Thoracic aorta (tissue), 2 donors: ENCODE data around the gene NRG4. TPM values are rescaled to one million over a fixed set of nuclear protein-coding genes. Genes with fewer than 3 reads are reported as not detected.

Experiments used
- ATAC-seq: fragments of 150-250 bp; one replicate; pipeline ENCODE4 v1.8.0; 2017; ENCODE audit warnings: low read depth; ENCODE audit not compliant: insufficient number of reproducible peaks, low FRiP score
- DNase-seq: peaks from one replicate; pipeline ENCODE4 v3.0.0-alpha.2; 2020; ENCODE audit warnings: low spot score
- H3K27ac ChIP-seq, 2 donors: fragments of 200-600 bp; sonication (generic); 1 replicate in 1 of 2; 2 replicates in 1 of 2; pipeline ENCODE4 v1.5.1; 2016; ENCODE audit warnings: mild to moderate bottlenecking in 2 of 2, moderate library complexity in 2 of 2
- H3K27me3 ChIP-seq: fragments of 200-600 bp; sonication (generic); replicated peaks from 2 replicates; pipeline ENCODE4 v1.6.0; 2016; ENCODE audit warnings: mild to moderate bottlenecking; ENCODE audit not compliant: insufficient read depth
- H3K36me3 ChIP-seq: fragments of 200-600 bp; sonication (generic); one replicate; pipeline ENCODE4 v1.5.1; 2016
- H3K4me1 ChIP-seq, 2 donors: fragments of 200-600 bp; sonication (generic); 1 replicate in 1 of 2; 2 replicates in 1 of 2; pipeline versions ENCODE4 v1.5.1 to v1.6.0; 2016; ENCODE audit warnings: low read depth in 2 of 2, mild to moderate bottlenecking in 1 of 2; ENCODE audit not compliant: control insufficient read depth in 1 of 2
- H3K4me3 ChIP-seq: fragments of 200-600 bp; sonication (generic); 2 replicates; pipeline ENCODE4 v1.5.1; 2016; ENCODE audit warnings: mild to moderate bottlenecking
- H3K9me3 ChIP-seq: fragments of 200-600 bp; sonication (generic); 2 replicates; pipeline ENCODE4 v1.5.1; 2016
- total RNA-seq, 2 donors: library from RNA; depleted of rRNA; stranded (reverse); fragments of >200 nt; gene quantifications; one replicate each; pipeline versions ENCODE4 v1.1.0 to v1.2.3, GENCODE V29; 2016
- TF ChIP-seq, protein P1 (sequence below): fragments of 200-600 bp; sonication (generic); IDR thresholded peaks from one replicate; pipeline ENCODE4 v1.5.1; 2019; ENCODE audit warnings: antibody characterized with exemption

The NRG4 gene, protein sequence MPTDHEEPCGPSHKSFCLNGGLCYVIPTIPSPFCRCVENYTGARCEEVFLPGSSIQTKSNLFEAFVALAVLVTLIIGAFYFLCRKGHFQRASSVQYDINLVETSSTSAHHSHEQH
- not detected for total RNA-seq

DNA sequence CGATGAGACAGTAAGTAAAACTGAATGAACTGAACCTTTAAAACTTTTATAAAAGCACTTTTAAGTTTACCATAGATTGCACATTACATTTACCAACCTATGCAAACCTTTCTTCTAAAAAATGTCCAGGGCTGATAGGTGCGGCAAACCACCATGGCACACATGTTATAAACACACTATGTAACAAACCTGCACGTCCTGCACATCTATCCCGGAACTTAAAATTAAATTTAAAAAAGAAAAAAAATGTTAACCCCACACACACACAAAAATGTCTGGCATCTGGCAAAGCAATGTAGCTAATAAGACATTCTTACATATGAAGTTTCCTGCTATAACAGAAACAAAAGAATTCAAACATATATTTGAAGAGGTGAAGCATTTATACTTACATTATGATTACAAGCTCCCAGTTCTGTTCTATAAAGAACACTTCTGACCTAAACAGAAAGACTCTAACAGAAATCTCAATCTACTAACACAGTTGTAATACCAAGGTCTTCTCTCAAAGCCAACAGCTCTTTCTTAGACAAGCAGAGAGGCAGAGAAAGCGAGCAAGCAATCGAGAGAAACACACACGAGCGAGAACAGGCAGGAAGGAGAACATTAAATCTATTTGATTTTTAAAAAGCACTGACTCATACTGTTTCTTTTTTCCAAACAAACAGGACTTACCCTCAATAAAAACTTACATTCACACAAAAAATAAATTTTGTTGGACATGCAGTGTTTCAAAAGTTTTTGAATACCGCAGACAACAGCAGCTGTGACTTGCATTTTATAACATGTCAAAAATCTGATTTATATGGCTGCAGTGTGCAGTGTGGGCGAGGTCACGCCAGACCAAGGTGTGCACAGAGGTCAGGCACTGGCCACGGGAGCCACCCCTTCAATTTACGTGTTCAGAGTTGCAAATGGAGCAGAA is at the start of gene NRG4:
Gene NRG4 (minus strand): TSS at position 798 of the 925 bp plus-strand sequence. CDS start 1,194 bp downstream, outside the sequence.
- no peaks in the 10 kb centered on the region for H3K9me3 ChIP-seq
- DNase-seq: no peak
- H3K27me3 ChIP-seq: no peaks in the 10 kb centered on the region
- H3K36me3 ChIP-seq: no peaks in the 10 kb centered on the region
- peak within 1 kb of the TSS; percentile 21 for H3K4me3 ChIP-seq
- H3K4me1 ChIP-seq: no peaks in the 10 kb centered on the region
- no peak for ATAC-seq
- H3K27ac ChIP-seq: no peak within 1 kb of the TSS
- TF ChIP-seq, protein P1, sequence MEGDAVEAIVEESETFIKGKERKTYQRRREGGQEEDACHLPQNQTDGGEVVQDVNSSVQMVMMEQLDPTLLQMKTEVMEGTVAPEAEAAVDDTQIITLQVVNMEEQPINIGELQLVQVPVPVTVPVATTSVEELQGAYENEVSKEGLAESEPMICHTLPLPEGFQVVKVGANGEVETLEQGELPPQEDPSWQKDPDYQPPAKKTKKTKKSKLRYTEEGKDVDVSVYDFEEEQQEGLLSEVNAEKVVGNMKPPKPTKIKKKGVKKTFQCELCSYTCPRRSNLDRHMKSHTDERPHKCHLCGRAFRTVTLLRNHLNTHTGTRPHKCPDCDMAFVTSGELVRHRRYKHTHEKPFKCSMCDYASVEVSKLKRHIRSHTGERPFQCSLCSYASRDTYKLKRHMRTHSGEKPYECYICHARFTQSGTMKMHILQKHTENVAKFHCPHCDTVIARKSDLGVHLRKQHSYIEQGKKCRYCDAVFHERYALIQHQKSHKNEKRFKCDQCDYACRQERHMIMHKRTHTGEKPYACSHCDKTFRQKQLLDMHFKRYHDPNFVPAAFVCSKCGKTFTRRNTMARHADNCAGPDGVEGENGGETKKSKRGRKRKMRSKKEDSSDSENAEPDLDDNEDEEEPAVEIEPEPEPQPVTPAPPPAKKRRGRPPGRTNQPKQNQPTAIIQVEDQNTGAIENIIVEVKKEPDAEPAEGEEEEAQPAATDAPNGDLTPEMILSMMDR: no peak

DNA sequence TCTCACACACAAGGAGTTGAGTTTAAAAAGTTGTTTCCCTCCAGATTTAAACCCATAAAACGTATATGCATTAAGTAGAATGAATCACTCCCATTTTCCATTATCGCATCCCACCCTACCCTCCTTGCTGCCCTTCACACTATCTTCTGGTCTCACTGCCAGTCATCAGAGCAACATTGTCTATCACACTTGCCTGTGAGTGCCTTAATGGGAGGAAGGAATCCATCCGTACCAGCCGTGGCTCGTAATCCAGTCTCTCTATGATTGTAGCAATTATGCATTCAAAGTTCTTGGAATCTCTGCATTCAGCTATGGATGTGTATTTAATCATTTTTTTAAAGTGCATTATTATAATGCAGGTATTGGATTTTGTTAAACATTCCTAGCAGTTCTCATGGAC is 49.5 kb upstream of the NRG4 start:
- H3K27ac ChIP-seq: no peak overlapping the region
- H3K36me3 ChIP-seq: no peaks in the 10 kb centered on the region
- no peaks in the 10 kb centered on the region for H3K9me3 ChIP-seq
- H3K27me3 ChIP-seq: no peaks in the 10 kb centered on the region
- TF ChIP-seq, protein P1: no peak
- no peak for ATAC-seq
- no peak overlapping the region for H3K4me3 ChIP-seq
- H3K4me1 ChIP-seq: peaks cover 9 to 11% of the 10 kb centered on the region in 2 donors
- DNase-seq: no peak

DNA sequence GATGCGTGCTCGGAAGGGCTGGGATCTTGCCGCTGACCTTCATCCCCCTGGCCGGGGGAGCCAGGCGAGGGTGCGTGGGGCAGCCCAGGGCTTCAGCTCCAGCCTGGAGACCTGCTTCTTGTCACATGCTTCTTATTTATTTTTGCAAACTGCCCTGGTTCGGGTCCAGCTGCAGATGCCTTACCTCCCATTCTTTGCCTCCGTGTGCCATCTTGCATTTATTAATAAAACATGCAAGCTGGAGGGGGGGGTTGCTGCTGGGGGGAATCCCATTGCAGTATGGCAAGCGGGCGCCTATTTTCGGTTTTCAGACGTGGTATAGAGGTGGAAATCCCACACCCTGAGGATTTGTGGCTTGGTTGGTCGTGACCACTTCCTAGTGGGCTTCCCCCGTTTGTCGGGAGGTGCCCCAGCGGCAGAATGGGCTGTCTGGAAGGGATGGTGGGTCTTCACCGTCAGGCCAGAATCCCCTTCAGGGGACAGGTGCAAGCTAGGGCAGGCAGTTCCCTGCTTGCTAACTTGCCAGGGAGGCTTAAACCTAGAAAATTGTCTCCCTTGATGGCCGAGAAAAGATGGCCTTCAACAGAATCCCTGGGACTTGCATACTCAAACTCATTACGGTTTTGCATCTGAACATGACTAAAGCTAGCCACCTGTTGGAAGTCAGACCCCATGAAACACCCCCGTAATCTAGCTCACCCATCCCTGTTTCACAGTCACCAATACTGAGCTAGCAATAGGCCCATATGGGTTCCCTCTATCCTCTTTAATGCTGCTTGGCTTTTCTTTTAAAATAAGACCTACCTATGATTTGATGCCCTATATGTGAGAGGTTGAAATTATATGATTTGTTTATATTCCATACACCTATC is 48.1 kb upstream of the NRG4 start:
- Histone ChIP-seq H3K4me1 (peaks cover 9 to 11% of the 10 kb centered on the region in 2 donors), H3K4me3 (peak overlapping the region; percentile 69), H3K9me3 (no peaks in the 10 kb centered on the region), H3K36me3 (no peaks in the 10 kb centered on the region), H3K27ac (no peak overlapping the region), H3K27me3 (no peaks in the 10 kb centered on the region)
- no peak for ATAC-seq
- TF ChIP-seq, protein P1: no peak
- no peak for DNase-seq

DNA sequence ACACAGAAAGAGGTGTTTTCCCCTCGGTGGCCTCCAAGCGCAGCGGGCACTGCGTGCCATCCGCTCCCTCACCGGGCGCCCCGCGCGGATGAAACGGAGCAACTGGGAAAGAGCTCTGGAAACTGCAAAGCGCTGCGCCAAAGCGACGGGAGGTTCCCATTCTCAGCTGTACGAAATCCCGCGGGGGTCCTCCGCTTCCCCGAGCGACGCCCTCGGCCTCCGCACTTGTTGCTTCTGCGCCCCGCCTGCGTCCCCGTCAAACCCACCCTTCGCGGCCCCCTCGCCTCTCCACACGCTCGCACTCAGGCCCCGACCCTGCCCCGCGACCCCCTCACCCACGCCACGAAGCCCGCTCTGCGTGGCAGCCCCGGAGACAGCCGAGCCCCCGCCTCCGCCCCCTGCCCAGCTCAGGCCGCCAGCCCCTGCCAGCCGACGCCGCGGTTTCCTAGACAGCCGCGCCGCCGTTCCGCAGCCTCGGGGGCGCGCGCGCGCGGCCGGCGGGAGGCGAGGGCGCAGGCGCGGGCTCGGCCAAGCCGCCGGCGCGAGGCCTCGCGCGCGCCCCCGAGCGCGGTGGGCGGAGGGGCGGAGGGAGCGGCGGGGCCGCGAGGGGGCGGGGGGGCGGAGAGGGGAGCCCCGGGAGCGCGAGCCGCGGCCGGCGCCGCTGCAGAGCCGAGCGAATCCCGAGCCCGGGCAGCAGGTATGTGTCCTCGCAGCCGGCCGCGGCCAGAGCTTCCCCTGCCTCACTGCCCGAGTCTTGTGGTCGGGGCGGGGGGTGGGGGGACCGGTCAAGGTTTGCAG is 47.3 kb upstream of the NRG4 start, which contains the start of gene TMEM266:
Gene TMEM266 (plus strand): TSS at position 666 of the 798 bp plus-strand sequence. CDS start 74,279 bp downstream, outside the sequence.
- DNase-seq (no peak), ATAC-seq (no peak)
- H3K4me1 ChIP-seq: peaks cover 9 to 11% of the 10 kb centered on the region in 2 donors
- no peaks in the 10 kb centered on the region for H3K36me3 ChIP-seq
- H3K27ac ChIP-seq: no peak within 1 kb of the TSS
- H3K27me3 ChIP-seq: no peaks in the 10 kb centered on the region
- peak within 1 kb of the TSS; percentile 77 for H3K4me3 ChIP-seq
- no peaks in the 10 kb centered on the region for H3K9me3 ChIP-seq
- TF ChIP-seq, protein P1: no peak
